HEK293T (cell line): ENCODE results near the gene MAD1L1.

ENCODE experiments used
- CTCF ChIA-PET: fragments of 350-600 bp; formaldehyde crosslinking; extraction: SDS; loops from one replicate; lab custom pipeline; 2021; ENCODE audit warnings: antibody characterized with exemption, inconsistent platforms; lab: Yijun Ruan, JAX
- POLR2A ChIA-PET: fragments of 350-600 bp; formaldehyde crosslinking; extraction: SDS; loops from one replicate; lab custom pipeline; 2020; ENCODE audit warnings: antibody characterized with exemption, inconsistent platforms; lab: Yijun Ruan, JAX
- DNase-seq: peaks from one replicate; pipeline ENCODE4 v3.0.0; 2012; ENCODE audit warnings: mixed read lengths; ENCODE audit errors: extremely low spot score
- ARNT ChIP-seq: fragments of 450-650 bp; IDR thresholded peaks from 2 replicates; pipeline ENCODE4 v1.6.1; 2017; ENCODE audit warnings: mild to moderate bottlenecking
- BHLHE40 ChIP-seq: fragments of 450-650 bp; IDR thresholded peaks from 2 replicates; pipeline ENCODE4 v1.6.1; 2016; ENCODE audit warnings: mild to moderate bottlenecking, moderate library complexity, borderline replicate concordance
- CTBP1 ChIP-seq: fragments of 450-650 bp; IDR thresholded peaks from 2 replicates; pipeline ENCODE4 v1.6.1; 2016; ENCODE audit warnings: borderline replicate concordance
- ELF4 ChIP-seq: fragments of 450-650 bp; IDR thresholded peaks from 2 replicates; pipeline ENCODE4 v1.6.1; 2017; ENCODE audit warnings: antibody characterized with exemption
- FOXA1 ChIP-seq: fragments of 450-650 bp; IDR thresholded peaks from 2 replicates; pipeline ENCODE4 v1.6.1; 2016; ENCODE audit warnings: mild to moderate bottlenecking
- FOXK2 ChIP-seq: fragments of 450-650 bp; IDR thresholded peaks from 2 replicates; pipeline ENCODE4 v1.6.1; 2016; ENCODE audit warnings: mild to moderate bottlenecking
- FOXM1 ChIP-seq: fragments of 450-650 bp; IDR thresholded peaks from 2 replicates; pipeline ENCODE4 v1.6.1; 2017; ENCODE audit warnings: mild to moderate bottlenecking, borderline replicate concordance
- HDGF ChIP-seq: fragments of 450-650 bp; IDR thresholded peaks from 2 replicates; pipeline ENCODE4 v1.6.1; 2017; ENCODE audit warnings: antibody characterized with exemption, borderline replicate concordance
- L3MBTL2 ChIP-seq: fragments of 450-650 bp; conservative IDR thresholded peaks from 2 replicates; pipeline ENCODE4 v1.6.1; 2016; ENCODE audit warnings: mild to moderate bottlenecking
- LEF1 ChIP-seq: fragments of 450-650 bp; IDR thresholded peaks from 2 replicates; pipeline ENCODE4 v1.6.1; 2017; ENCODE audit warnings: mild to moderate bottlenecking, borderline replicate concordance
- NFRKB ChIP-seq: fragments of 450-650 bp; IDR thresholded peaks from 2 replicates; pipeline ENCODE4 v1.6.1; 2016; ENCODE audit warnings: mild to moderate bottlenecking, moderate library complexity
- PKNOX1 ChIP-seq: fragments of 450-650 bp; IDR thresholded peaks from 2 replicates; pipeline ENCODE4 v1.6.1; 2016
- SP1 ChIP-seq: fragments of 450-650 bp; IDR thresholded peaks from 2 replicates; pipeline ENCODE4 v1.6.1; 2017
- SUZ12 ChIP-seq: fragments of 450-650 bp; IDR thresholded peaks from 2 replicates; pipeline ENCODE4 v1.6.1; 2016; ENCODE audit warnings: mild to moderate bottlenecking
- TARDBP ChIP-seq: fragments of 450-650 bp; IDR thresholded peaks from 2 replicates; pipeline ENCODE4 v1.6.1; 2016
- ZNF384 ChIP-seq: fragments of 450-650 bp; IDR thresholded peaks from 2 replicates; pipeline ENCODE4 v1.6.1; 2016

The MAD1L1 gene

GRCh38 chr7:2169923-2170575, 62.7 kb downstream of the MAD1L1 start:
- no peak for DNase-seq
- no peak for TF ChIP-seq PKNOX1
- TF ChIP-seq ELF4: no peak
- TF ChIP-seq ARNT: no peak
- TF ChIP-seq HDGF: no peak
- no peak for TF ChIP-seq TARDBP
- no peak for TF ChIP-seq FOXA1
- no peak for TF ChIP-seq FOXM1
- TF ChIP-seq LEF1: no peak
- no peak for TF ChIP-seq ZNF384
- no peak for TF ChIP-seq L3MBTL2
- no peak for TF ChIP-seq NFRKB
- no peak for TF ChIP-seq BHLHE40
- POLR2A ChIA-PET: no interaction called here
- CTCF ChIA-PET: no interaction called here

- DNase-seq: no peak
- ChIA-PET POLR2A (no interaction called here), CTCF (no interaction called here)
- no peak for TF ChIP-seq ZNF384
- no peak for TF ChIP-seq ELF4
- no peak for TF ChIP-seq NFRKB
- TF ChIP-seq SUZ12: no peak
- TF ChIP-seq FOXA1: no peak
- no peak for TF ChIP-seq ARNT
- no peak for TF ChIP-seq FOXK2
- no peak for TF ChIP-seq SP1
- TF ChIP-seq CTBP1: no peak
- TF ChIP-seq FOXM1: no peak
- TF ChIP-seq L3MBTL2: no peak
- no peak for TF ChIP-seq BHLHE40
- no peak for TF ChIP-seq LEF1
- TF ChIP-seq PKNOX1: no peak
- TF ChIP-seq TARDBP: no peak
- TF ChIP-seq HDGF: no peak
These were observed 64.0 kb downstream of the MAD1L1 start for GRCh38 chr7:2168615-2169311.

- CTCF ChIA-PET: no interaction called here
These were observed 66.0 kb downstream of the MAD1L1 start for GRCh38 chr7:2166625-2167280.

GRCh38 chr7:2165610-2166594, 66.8 kb downstream of the MAD1L1 start:
- no peak for TF ChIP-seq BHLHE40
- TF ChIP-seq HDGF: no peak
- no peak for TF ChIP-seq FOXA1
- no peak for TF ChIP-seq SUZ12
- TF ChIP-seq CTBP1: no peak
- no peak for TF ChIP-seq FOXK2
- ChIA-PET POLR2A (no interaction called here), CTCF (interaction anchor here (0.6 kb wide), 1 partner anchor 37 kb away, joined by 3 read pairs; no protein-coding TSS in a partner anchor)
- DNase-seq: no peak

More at GRCh38 chr7:2166625-2167280, 66.0 kb downstream of the MAD1L1 start:
- no peak for DNase-seq
- TF ChIP-seq SP1 (no peak), FOXK2 (no peak), FOXM1 (no peak), LEF1 (no peak), PKNOX1 (no peak), BHLHE40 (no peak), CTBP1 (no peak), FOXA1 (no peak), ARNT (no peak), ELF4 (no peak), SUZ12 (no peak), HDGF (no peak), TARDBP (no peak), L3MBTL2 (no peak)
- POLR2A ChIA-PET: no interaction called here

GRCh38 chr7:2165239-2165609, 67.5 kb downstream of the MAD1L1 start:
- ChIA-PET CTCF (interaction anchor here (0.6 kb wide), 1 partner anchor 38 kb away, joined by 3 read pairs; no protein-coding TSS in a partner anchor), POLR2A (no interaction called here)
- DNase-seq: no peak
- TF ChIP-seq LEF1 (no peak), FOXA1 (no peak), ARNT (no peak), CTBP1 (no peak), FOXM1 (no peak), HDGF (no peak), PKNOX1 (no peak), BHLHE40 (no peak), ZNF384 (no peak), L3MBTL2 (no peak), TARDBP (no peak), FOXK2 (no peak), NFRKB (no peak), ELF4 (no peak), SP1 (no peak), SUZ12 (no peak)
